Bone marrow (tissue), 2 donors: Measurements from ENCODE around the gene PAX6.
"Not testable (repeated sequence)": the region's sequence is repeated elsewhere in the genome, so short reads cannot be mapped to it uniquely, and the experiment has no call there.

Experiments
- DNase-seq, 2 donors: peaks; one replicate each; lab custom pipeline; 2025; lab: John Stamatoyannopoulos, UW

PAX6 gene

DNA sequence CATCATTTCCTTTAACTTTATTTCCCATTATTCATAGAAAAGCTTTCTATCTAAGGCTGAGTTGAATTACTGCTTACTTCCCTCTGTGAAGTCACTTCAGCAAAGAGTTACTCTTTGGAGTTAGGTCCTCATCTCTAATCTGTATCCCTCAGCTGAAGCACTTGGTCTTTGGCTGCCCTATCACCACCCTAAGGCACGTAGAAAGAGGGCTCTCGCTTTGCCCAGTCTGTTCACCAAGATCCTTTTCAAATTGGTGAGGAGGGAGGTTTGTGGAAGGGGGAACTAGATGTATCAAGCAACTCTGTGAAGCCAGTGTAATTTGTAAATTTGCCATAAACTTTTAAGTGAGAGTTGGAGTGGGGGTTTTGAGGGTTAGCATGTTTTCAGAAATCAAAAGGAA is 43.4 kb downstream of the PAX6 start:
- no peak for DNase-seq

- no peak for DNase-seq
Measured at GRCh38 chr11:31767066-31767465, 44.1 kb downstream of the PAX6 start.

DNA sequence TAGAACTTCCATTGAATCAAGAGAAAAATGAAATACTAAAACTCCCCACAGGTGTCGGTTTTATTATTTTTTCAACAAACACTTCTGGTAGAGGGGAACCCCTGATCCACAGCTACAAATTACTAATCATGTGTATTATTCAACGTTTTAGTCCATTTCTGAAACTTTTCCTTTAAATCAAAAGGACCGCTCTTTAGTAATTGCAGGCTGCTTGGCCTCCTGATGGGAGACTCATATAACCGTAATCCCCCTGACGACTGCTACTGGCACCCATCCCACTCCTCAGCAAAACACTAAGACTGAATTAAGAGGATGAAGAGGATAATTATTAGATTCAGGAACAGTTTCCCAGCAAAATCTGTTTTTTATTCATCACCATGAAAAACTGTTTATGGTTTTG is 46.4 kb downstream of the PAX6 start:
- no peak for DNase-seq

DNA sequence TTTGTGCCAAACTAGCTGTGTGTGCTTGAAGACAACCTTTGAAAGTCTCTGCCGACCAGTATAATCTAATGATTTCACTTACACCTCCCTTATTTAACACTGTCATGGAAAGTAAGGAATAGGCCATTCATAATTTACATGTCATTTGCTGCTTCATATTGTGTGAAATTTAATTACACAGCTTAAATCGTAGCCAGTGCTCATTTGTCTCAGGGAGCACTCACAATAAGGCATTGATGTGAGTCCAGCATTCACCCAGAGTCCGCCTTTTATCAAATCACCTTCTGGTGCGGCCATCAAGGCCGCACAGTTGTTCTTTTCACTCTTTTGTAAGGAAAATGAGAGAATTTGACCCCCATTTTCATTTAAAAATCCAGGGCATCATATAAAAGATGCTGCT is 46.9 kb downstream of the PAX6 start:
- no peak for DNase-seq

GRCh38 chr11:31763296-31763695 is 47.8 kb downstream of the PAX6 start:
- no peak for DNase-seq

DNA sequence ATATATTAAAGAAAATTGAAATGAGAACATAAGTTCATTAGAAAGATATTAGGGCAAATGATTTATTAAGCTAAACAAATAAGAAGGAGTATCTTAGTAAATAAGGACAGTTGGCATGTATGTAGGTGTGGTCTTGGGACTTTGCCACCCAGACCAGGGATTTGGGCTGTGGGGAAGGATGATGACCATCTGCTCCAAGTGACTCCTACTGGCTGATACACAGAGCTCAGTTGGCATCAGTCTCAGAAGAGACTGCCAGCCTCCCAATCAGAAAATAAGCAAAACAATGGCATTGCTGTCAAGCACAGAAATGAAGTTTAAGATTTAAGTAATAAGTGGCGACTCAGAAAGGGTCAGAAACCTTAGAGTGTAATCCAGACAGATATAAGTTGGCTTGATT is 49.5 kb downstream of the PAX6 start:
- no peak for DNase-seq

GRCh38 chr11:31757260-31757835 is 53.8 kb downstream of the PAX6 start:
- no peak for DNase-seq

DNA sequence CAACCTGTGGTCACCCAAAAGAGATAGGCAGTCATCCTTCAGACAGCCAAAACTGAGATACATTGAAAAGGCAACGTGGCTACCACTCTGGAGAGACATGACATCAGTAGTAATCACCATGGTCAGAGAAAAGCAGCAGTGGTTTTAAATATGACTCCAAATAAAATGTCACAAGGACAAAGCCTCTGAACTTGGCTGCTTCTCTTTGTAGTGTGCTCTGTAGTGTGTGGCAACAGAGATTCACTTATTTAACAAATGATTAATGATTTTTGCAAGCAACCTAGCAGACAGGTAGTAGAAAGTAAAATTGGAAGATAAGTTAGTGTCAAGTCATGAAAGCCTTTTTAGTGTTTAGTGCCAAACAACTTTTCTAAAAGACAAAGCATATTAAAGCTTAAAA is 63.5 kb downstream of the PAX6 start:
- DNase-seq: no peak

DNA sequence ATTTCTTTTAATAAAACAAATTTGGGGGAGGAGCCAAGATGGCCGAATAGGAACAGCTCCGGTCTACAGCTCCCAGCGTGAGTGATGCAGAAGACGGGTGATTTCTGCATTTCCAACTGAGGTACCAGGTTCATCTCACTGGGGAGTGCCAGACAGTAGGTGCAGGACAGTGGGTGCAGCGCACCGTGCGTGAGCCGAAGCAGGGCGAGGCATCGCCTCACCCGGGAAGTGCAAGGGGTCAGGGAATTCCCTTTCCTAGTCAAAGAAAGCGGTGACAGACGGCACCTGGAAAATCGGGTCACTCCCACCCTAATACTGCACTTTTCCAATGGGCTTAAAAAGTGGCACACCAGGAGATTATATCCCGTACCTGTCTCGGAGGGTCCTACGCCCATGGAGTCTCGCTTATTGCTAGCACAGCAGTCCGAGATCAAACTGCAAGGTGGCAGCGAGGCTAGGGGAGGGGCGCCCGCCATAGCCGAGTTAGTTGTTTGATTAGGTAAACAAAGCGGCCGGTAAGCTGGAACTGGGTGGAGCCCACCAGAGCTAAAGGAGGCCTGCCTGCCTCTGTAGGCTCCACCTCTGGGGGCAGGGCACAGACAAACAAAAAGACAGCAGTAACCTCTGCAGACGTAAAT is 70.3 kb downstream of the PAX6 start:
- DNase-seq: not testable (repeated sequence)

DNA sequence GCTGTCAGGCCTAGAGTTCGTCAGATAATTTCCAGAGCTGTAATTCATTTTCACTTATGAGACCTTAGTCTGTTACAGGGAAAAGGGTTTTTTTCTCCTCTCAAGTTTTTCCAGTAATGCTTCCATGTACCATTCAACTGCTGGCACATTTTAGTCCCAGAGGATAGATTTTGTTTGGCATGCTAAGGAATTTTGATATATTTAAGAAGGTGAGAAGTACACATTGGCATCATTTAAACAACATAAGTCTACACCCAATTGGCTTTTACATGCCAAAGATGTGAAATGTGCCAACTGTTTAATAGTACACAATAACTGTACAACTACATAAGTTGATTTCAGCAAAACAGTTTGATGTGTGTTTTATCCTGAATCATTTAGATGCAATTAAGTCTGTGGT is 71.0 kb downstream of the PAX6 start:
- DNase-seq: no peak
